GM18873 (cell line): ENCODE results near the gene ZFAND2B.
"Not testable (repeated sequence)": the region's sequence is repeated elsewhere in the genome, so short reads cannot be mapped to it uniquely, and the experiment has no call there.

Source experiments
- ATAC-seq: cut with Tn5 transposase; IDR thresholded peaks from one replicate; pipeline ENCODE4 v1.9.1; 2021; ENCODE audit warnings: mild to moderate bottlenecking, moderate library complexity, moderate number of reproducible peaks; ENCODE audit not compliant: unreplicated experiment, low FRiP score

Gene ZFAND2B

GRCh38 chr2:219247678-219248642 is 41.4 kb downstream of the ZFAND2B start:
- ATAC-seq, result no peak

DNA sequence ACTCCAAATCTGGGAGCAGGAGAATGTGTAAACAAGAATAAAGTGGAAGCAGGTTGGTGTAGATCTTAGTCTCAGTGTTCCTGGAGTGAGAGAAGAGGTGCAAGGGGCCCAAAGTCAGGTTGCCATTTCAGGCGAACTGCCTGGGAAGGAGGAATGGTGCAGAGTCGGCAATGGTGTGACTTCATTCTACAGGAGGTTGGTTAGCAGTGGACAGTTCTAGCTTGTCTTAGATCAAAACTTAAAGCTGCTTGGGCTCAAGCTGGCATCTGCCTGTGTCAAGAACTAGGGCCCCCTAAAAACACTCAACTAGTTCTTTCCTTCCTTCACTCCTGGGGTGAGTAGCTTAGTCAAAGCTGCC is 42.2 kb downstream of the ZFAND2B start:
- no peak for ATAC-seq

DNA sequence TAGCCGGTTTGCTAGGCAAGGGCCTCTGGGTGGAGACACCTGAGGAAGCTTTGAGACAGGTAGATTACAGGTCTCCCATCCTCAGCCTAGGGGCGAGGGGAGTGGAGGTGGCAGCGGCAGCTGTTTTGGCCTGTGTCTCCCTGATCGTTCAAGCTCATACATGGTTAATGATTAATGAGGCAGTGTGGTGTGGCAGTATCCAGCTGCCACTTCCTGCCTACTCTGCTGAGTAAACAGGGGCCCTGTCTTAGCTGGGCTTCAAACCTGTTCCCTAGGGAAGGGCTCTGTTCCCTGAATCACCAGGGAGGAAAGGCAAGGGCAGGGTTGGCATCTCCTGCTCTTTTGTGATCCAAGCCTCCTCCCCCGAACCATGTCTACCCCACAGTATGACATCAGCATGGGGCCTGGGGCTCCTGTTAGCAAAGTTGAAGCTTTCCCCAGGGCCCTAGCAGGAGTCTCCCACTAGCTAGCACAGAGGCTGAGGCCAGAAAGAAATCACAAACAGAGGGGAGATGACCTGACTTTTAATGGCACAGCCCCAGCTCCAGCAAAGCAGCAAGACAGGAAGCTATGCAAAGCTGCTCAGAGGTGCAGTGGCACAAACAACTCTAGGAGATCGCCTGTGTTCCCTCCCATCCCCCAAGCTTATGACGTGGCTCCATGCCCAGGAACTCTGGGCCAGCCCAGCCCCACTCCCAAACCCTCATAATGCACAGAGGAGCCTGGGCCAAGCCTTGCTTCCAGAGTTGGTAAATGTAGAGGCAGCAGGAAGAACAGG is 42.8 kb downstream of the ZFAND2B start:
- ATAC-seq, result peak; percentile 42

DNA sequence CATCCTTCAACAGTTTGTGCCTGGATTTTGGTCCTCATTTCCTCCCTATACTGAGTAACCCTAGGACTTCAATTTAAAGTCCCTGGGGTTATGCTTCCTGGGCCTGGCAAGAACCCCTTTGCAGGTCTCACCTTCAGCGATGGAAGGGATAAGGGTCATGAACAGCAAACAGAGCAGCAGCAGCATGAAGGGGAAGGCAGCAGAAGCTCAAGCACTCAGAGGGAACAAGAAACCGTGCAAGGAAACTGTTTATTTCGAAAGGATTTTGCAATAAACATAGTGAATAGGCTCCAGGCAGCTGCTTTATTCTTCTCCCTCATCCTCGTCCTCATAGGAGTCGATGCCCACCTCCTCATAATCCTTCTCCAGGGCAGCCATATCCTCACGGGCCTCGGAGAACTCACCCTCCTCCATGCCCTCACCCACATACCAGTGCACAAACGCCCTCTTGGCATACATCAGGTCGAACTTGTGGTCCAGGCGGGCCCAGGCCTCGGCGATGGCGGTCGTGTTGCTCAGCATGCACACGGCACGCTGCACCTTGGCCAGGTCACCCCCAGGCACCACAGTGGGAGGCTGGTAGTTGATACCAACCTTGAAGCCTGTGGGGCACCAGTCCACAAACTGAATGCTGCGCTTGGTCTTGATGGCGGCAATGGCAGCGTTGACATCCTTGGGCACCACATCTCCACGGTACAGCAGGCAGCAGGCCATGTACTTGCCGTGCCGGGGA is 43.6 kb downstream of the ZFAND2B start:
- ATAC-seq, result no peak

DNA sequence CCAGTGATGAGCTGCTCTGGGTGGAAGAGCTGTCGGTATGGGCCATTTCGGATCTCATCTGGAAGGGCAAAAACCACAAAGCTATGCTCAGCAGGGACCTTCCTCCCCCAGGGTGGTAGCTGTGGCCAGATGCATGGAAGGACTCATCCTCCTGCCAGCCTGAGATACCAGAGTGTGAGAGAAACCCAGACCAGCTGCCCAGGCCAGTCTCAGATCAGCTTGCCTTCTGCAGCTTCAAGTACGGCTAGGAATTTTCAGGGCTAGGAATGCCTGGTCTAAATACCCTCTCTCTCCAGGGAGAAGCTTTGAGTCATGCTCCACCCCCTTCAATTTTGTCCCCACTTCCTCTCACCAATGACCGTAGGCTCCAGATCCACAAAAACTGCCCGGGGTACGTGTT is 45.1 kb downstream of the ZFAND2B start:
- ATAC-seq, result no peak

GRCh38 chr2:219252084-219252483 is 45.5 kb downstream of the ZFAND2B start:
- no peak for ATAC-seq

- no peak for ATAC-seq
Measured at GRCh38 chr2:219252570-219252899, 46.0 kb downstream of the ZFAND2B start.

DNA sequence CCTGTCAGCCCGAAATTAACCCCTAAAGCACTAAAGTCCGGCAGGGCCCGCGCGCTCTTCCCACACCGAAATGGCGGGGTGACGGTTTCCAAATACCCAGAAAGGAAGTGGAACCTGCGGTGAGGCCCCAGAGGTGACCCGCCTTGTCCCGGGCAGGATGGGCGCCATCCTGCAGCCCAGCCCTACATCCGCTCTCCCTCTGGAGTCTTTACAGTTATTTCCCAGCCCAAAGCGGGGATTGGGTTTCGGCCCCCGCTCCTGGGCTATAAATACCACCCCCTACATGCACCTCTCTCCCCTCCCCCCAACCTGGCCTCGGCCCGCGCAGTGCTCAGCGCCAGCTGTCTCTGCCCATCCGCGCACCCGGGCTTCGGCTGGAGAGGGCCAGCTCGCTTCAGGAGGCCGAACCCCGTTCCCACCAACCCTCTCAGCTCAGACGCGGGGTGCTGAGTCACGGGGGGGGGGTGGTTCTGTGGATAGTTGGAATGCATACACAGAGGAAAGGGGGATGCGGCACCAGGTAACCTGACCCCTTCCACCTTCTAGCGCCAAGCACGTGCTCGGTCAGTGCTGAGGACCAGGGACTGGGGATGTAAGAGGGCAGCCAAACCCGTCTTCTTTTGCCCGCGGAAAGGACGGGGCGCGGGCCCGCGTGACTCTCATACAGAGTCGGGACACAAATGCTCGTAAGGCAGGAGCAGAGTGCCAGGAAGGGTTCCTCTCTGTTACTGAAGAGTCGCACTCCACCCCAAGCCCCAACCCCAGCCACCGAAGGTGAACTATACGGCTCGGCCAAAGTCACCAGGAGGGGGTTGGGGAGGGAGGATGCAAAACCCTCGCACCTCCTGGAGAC is 46.5 kb downstream of the ZFAND2B start, which contains the start of gene TUBA4B:
Gene TUBA4B, plus strand, starts transcription at position 344 of the 853 bp plus-strand sequence. Its CDS starts 165 bp downstream, at position 509.
- no peak for ATAC-seq

DNA sequence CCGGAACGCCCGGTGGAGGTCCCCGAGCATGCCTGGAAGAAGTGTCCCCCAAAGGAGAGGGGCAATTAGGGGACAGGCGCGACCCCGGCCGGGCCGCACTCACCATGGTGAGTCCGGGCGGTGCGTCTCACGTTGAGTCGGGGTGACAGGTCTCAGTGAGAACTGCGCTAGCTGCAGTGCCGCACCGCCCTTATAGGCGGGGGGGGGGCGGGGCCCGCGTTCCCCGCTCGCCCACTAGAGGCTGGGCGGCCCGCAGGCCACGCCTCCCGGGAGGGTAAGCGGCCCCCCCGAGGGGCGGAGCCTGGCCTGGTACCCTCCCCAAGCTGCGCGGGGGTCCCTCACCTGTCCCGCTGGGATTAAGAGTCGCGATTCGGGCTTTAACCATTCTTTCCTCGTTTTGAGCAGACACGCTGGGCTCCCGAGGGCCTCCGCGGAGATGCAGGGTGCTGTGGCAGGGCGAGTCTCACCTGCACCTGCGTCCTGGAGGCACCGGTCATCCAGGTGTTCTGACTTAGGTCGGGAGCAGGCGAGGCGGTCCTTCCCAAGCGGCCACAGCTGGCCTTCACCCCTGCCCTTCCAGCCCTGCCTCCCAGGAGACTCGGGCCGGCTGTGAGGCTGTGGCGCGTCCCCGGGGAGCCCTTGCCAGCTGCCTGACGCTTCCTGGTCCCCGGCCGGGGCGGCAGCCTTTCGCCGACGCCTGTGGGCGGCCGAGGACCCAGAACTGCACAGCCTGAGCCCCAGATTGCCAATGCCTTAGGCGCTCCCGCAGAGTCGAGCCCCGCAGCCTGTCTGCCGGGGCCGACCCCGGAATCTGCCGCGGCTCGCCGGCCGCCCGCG is 47.4 kb downstream of the ZFAND2B start, which contains the start of gene TUBA4A:
Gene TUBA4A, minus strand, starts transcription at position 166 of the 837 bp plus-strand sequence. Its CDS starts 60 bp downstream, at position 106.
- ATAC-seq, result peak; percentile 34

- peak; percentile 19 for ATAC-seq
Measured at GRCh38 chr2:219254590-219255201, 48.1 kb downstream of the ZFAND2B start.

- not testable (repeated sequence) for ATAC-seq
Measured at GRCh38 chr2:219258942-219259341, 52.4 kb downstream of the ZFAND2B start.
